H1 (cell line): ENCODE data around the gene FAM120C. TPM values are rescaled to one million over a fixed set of nuclear protein-coding genes. Genes with fewer than 3 reads are reported as not detected.

ENCODE experiments used
- KDM1A ChIP-seq: fragments of 200-600, 300-600 bp; sonication (generic); IDR thresholded peaks from 2 replicates; pipeline ENCODE4 v1.7.1; 2016; ENCODE audit warnings: mild to moderate bottlenecking, low read length, borderline replicate concordance
- MAFK ChIP-seq: IDR thresholded peaks from 2 replicates; pipeline ENCODE4 v1.6.1; 2012; ENCODE audit warnings: low read depth, mild to moderate bottlenecking, improper control_type of control experiment, low read length
- MAX ChIP-seq: IDR thresholded peaks from 2 replicates; pipeline ENCODE4 v1.6.1; 2012; ENCODE audit warnings: inconsistent platforms
- polyA plus RNA-seq, 7 experiments: library from polyadenylated mRNA; depleted of rRNA in 3 of 7; stranded (reverse) in 5 of 7; unstranded in 2 of 7; fragments of >200 nt in 5 of 7; fragments of 200-250 nt in 2 of 7; gene quantifications; 1 replicate in 5 of 7; 2 replicates in 1 of 7; 4 replicates in 1 of 7; pipeline versions ENCODE4 v1.2.1 to v1.2.3, GENCODE V29; 2011 to 2013; ENCODE audit warnings: missing spikeins in 2 of 7, mixed read lengths in 2 of 7
- total RNA-seq: library from RNA; stranded (reverse); fragmentation: NEBNext Ultra II Directional; extraction: Animal tissue kit (Norgen Biotek cat#: 25700); gene quantifications from 2 replicates; pipeline ENCODE4 v1.2.1, GENCODE V29; 2021

FAM120C gene
- total and polyA plus RNA-seq, 2 of the 8 experiments (the other 6 are each of a cell fraction or from before 2014, with no cell fraction given), result 4.4 to 8.1 TPM

- TF ChIP-seq MAX, result peak; percentile 74
- no peak for TF ChIP-seq KDM1A
- TF ChIP-seq MAFK, result no peak
Measured at GRCh38 chrX:54182194-54182863, 725 bp downstream of the FAM120C start (continued).
